DOHH2 (cell line): ENCODE results near the gene PLA2G7.

Source experiments
- H3F3A ChIP-seq: fragments of 200-600 bp; sonication (generic), shearing (Covaris generic); 2 replicates; pipeline ENCODE4 v1.6.0; 2016; ENCODE audit warnings: antibody characterized with exemption, mild to moderate bottlenecking; ENCODE audit not compliant: control insufficient read depth, insufficient read depth
- H3K27ac ChIP-seq: fragments of 200-600 bp; sonication (generic); 2 replicates; pipeline ENCODE4 v1.5.1; 2014; ENCODE audit warnings: low read depth, mild to moderate bottlenecking, low read length, moderate library complexity
- H3K27me3 ChIP-seq: fragments of 200-600 bp; sonication (generic); 2 replicates; pipeline ENCODE4 v1.6.1; 2014; ENCODE audit warnings: mild to moderate bottlenecking, low read length, mixed read lengths; ENCODE audit not compliant: control insufficient read depth
- H3K36me3 ChIP-seq: fragments of 200-600 bp; sonication (generic); 2 replicates; pipeline ENCODE4 v1.6.1; 2014; ENCODE audit warnings: mild to moderate bottlenecking, low read length, moderate library complexity, mixed read lengths; ENCODE audit not compliant: control insufficient read depth
- H3K4me1 ChIP-seq: fragments of 200-600 bp; sonication (generic); 2 replicates; pipeline ENCODE4 v1.6.1; 2014; ENCODE audit warnings: mild to moderate bottlenecking, low read length, mixed read lengths; ENCODE audit not compliant: control insufficient read depth
- H3K4me2 ChIP-seq: fragments of 200-600 bp; sonication (generic); 2 replicates; pipeline ENCODE4 v1.6.0; 2014; ENCODE audit warnings: mild to moderate bottlenecking, low read length, moderate library complexity
- H3K4me3 ChIP-seq: fragments of 200-600 bp; sonication (generic); 2 replicates; pipeline ENCODE4 v1.5.1; 2014; ENCODE audit warnings: mild to moderate bottlenecking, low read length, mixed read lengths
- H3K79me2 ChIP-seq: fragments of 200-600 bp; sonication (generic); 2 replicates; pipeline ENCODE4 v1.6.1; 2014; ENCODE audit warnings: mild to moderate bottlenecking, low read length, mixed read lengths; ENCODE audit not compliant: control insufficient read depth
- H3K9me2 ChIP-seq: fragments of 200-600 bp; sonication (generic); replicated peaks from 2 replicates; pipeline ENCODE4 v1.6.1; 2014; ENCODE audit warnings: mild to moderate bottlenecking, low read length, mixed read lengths; ENCODE audit not compliant: control insufficient read depth
- H3K9me3 ChIP-seq: fragments of 200-600 bp; sonication (generic); 2 replicates; pipeline ENCODE4 v1.6.1; 2014; ENCODE audit warnings: antibody characterized with exemption, low read length, mixed read lengths; ENCODE audit not compliant: control insufficient read depth, insufficient read depth
- H4K20me1 ChIP-seq: fragments of 200-600 bp; sonication (generic); 2 replicates; pipeline ENCODE4 v1.6.0; 2014; ENCODE audit warnings: low read depth, mild to moderate bottlenecking, antibody characterized with exemption, low read length, moderate library complexity; ENCODE audit not compliant: control insufficient read depth, insufficient read depth
- EZH2phosphoT487 ChIP-seq: fragments of 200-600 bp; sonication (generic); IDR thresholded peaks from 2 replicates; pipeline ENCODE4 v1.6.1; 2017; ENCODE audit warnings: borderline replicate concordance, mild to moderate bottlenecking, antibody characterized with exemption, low read length, moderate library complexity, mixed read lengths
- TF ChIP-seq, protein P1 (sequence below): fragments of 200-600 bp; sonication (generic); IDR thresholded peaks from one replicate; pipeline ENCODE4 v1.5.1; 2014; ENCODE audit warnings: antibody characterized with exemption, mild to moderate bottlenecking, low read depth, low read length; ENCODE audit not compliant: poor library complexity, severe bottlenecking

PLA2G7 gene

DNA sequence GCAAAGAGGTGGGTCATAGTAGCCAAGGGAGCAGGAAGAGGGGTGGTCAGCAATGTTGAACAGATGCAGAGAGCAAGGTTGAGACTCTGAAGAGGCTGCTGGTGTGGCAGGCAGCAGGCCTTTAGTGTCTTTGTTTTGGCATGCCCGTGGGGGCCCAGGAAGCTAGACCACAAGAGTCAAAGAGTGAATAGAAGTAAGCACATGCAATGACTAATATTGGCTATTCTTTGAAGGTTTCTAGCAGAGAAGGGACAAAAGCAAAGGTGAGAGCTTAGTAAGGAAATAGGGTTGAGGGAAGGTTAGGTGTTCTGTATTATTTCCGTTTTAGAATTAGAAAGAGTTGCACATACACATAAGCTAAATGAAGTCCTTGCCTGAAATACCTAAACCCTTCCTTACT, 28.7 kb downstream of the PLA2G7 start:
- H3K4me3 ChIP-seq: no peak overlapping the region
- H3K4me1 ChIP-seq: peaks cover 3% of the 10 kb centered on the region; the same call in 1 of the 2 replicates
- H3K9me2 ChIP-seq: no peaks in the 10 kb centered on the region
- H3K27ac ChIP-seq: no peak overlapping the region
- H3K9me3 ChIP-seq: no peaks in the 10 kb centered on the region
- H3K4me2 ChIP-seq: no peak overlapping the region
- no peaks in the 10 kb centered on the region for H3K27me3 ChIP-seq
- H3K36me3 ChIP-seq: no peaks in the 10 kb centered on the region
- H3F3A ChIP-seq: no peaks in the 10 kb centered on the region
- TF ChIP-seq EZH2phosphoT487: no peak
- TF ChIP-seq, protein P1, sequence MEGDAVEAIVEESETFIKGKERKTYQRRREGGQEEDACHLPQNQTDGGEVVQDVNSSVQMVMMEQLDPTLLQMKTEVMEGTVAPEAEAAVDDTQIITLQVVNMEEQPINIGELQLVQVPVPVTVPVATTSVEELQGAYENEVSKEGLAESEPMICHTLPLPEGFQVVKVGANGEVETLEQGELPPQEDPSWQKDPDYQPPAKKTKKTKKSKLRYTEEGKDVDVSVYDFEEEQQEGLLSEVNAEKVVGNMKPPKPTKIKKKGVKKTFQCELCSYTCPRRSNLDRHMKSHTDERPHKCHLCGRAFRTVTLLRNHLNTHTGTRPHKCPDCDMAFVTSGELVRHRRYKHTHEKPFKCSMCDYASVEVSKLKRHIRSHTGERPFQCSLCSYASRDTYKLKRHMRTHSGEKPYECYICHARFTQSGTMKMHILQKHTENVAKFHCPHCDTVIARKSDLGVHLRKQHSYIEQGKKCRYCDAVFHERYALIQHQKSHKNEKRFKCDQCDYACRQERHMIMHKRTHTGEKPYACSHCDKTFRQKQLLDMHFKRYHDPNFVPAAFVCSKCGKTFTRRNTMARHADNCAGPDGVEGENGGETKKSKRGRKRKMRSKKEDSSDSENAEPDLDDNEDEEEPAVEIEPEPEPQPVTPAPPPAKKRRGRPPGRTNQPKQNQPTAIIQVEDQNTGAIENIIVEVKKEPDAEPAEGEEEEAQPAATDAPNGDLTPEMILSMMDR: no peak
- H3K79me2 ChIP-seq: no peaks in the 10 kb centered on the region
- no peaks in the 10 kb centered on the region for H4K20me1 ChIP-seq

DNA sequence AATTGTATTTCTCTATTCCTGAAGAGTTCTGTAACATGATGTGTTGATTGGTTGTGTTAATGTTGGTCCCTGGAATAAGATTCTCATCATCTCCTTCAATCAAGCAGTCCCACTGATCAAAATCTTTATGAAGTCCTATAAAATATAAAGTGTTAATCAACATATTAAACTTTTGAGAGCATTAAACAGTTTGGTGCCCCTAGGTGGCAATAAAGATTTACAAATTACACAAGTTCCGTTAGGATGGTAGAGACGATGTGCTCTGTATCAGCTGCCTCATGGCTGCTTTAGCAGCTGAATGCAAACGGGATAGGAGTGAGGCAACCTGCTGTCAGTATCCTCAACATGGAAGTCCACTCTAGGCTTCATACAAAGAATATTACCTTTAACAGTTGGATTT, 30.6 kb downstream of the PLA2G7 start:
- H3F3A ChIP-seq: no peaks in the 10 kb centered on the region
- no peaks in the 10 kb centered on the region for H3K36me3 ChIP-seq
- H4K20me1 ChIP-seq: no peaks in the 10 kb centered on the region
- H3K9me2 ChIP-seq: no peaks in the 10 kb centered on the region
- H3K27me3 ChIP-seq: no peaks in the 10 kb centered on the region
- H3K4me2 ChIP-seq: 0 out of 2 replicates have a peak overlapping the region, but pooled peaks have one; percentile 3
- no peak overlapping the region for H3K27ac ChIP-seq
- peaks cover 3% of the 10 kb centered on the region; the same call in 1 of the 2 replicates for H3K4me1 ChIP-seq
- H3K79me2 ChIP-seq: no peaks in the 10 kb centered on the region
- no peak overlapping the region for H3K4me3 ChIP-seq
- no peaks in the 10 kb centered on the region for H3K9me3 ChIP-seq
- TF ChIP-seq EZH2phosphoT487: no peak
- TF ChIP-seq, protein P1: peak; percentile 35

DNA sequence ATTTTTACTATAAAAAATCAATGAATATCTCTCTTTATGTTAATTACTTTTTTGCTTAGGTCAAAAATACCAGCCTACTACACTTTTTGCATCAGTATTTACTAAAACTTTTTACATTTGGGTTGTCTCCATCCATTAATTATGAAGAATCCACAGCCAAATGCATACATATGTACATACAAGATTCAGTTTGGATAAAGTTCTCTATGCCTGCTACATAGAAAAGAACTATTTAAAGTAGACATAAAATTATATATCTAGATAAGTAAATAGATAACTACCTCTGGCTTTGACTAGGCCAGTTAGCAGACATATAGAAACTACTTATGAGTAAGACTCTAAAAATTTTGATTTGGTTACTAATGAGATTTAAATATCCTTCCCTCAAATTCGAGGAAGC, 35.2 kb downstream of the PLA2G7 start:
- H3K4me3 ChIP-seq: no peak overlapping the region

More for the DNA sequence above, 35.2 kb downstream of the PLA2G7 start:
- no peaks in the 10 kb centered on the region for H3K9me2 ChIP-seq
- H3K4me1 ChIP-seq: peaks cover 3% of the 10 kb centered on the region; the same call in 1 of the 2 replicates
- H4K20me1 ChIP-seq: no peaks in the 10 kb centered on the region
- H3K9me3 ChIP-seq: no peaks in the 10 kb centered on the region
- H3F3A ChIP-seq: no peaks in the 10 kb centered on the region
- no peak overlapping the region for H3K4me2 ChIP-seq
- no peaks in the 10 kb centered on the region for H3K27me3 ChIP-seq
- H3K79me2 ChIP-seq: no peaks in the 10 kb centered on the region
- no peak for TF ChIP-seq EZH2phosphoT487
- TF ChIP-seq, protein P1: no peak
- no peak overlapping the region for H3K27ac ChIP-seq
- H3K36me3 ChIP-seq: no peaks in the 10 kb centered on the region
